NOMO-1 treated with dmso at 0.1 percent for 144 hours (cell line): ENCODE data around the gene MED13.
"Not testable (repeated sequence)": the region's sequence is repeated elsewhere in the genome, so short reads cannot be mapped to it uniquely, and the experiment has no call there.

Experiments used
- DNase-seq: peaks from one replicate; lab custom pipeline; 2025; ENCODE audit not compliant: unreplicated experiment; lab: John Stamatoyannopoulos, UW

Gene MED13

DNA sequence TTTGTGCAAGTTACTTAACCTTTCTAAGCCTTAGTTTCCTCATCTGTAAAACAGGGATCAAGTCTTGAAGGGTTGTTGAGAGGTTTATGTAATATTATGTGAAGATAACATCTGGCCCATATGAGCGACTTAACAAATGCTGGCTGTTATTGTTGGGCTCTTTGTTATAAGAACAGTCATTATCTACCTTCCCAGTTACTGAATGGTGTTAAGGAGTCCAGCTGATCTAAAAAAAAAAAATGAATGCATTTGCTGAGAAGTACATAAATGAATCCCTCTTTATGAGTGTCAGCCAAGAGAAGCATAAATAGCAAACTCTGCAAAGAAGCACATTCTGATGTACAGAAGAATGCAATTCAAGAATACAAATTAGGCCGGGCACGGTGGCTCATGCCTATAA is 24.3 kb upstream of the MED13 start:
- no peak for DNase-seq

DNA sequence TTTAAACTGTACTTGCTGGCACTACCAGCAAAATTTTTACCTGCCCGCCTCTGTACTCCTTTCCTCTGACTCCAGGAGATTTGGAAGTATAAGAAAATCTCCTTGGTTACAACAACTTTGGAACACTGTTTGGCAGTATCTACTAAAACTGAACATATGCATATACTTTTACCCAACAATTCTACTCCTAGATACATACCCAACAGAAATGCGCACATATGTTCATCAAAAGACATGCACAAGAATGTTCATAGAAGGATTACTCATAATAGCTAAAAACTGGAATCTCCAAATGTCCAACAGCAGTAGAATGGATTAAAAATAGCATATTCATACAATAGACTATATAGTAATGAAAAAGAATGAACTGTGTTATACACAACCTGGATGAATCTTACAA is 21.7 kb upstream of the MED13 start:
- no peak for DNase-seq

DNA sequence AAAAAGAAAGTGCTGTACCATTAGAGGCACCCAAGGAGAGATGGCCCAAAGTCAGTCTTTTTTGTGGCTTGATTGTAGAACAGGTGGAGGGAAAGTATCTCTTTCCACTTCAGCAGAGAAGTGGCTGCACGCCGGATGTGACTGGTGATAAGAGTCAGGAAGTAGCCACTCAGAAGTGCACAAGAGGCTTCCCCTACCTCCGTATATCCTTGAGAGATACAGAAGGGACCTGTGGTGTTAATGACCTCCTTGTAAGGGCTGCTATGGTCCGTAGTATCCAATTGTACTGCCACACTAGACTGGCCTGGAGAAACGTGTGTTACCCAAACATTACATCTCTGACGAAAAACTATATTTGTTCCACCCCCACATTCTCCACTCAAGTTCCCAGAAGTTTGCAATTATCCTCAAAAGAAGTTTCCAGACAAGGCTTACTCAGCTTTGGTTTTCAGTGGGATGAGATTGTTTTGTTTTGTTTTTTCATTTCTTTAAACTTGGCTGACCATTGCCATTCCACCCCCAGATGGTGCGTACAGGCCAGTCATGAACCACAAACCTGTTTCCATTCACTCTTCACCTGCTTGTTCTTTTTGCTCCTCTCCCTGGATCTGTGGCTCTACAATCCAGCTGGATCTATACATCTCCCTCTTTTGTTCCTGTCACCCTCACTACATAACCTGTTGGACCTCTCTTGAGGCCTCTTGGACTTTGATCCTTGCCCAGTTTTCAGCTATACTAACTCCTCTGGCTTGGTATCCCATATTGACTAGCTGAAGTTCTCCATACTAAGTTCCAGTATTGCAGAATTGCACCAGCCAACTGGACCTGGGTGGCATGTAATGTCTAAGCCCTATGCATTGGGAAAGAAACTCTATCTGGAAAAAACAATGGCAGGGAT is 20.7 kb upstream of the MED13 start:
- no peak for DNase-seq

DNA sequence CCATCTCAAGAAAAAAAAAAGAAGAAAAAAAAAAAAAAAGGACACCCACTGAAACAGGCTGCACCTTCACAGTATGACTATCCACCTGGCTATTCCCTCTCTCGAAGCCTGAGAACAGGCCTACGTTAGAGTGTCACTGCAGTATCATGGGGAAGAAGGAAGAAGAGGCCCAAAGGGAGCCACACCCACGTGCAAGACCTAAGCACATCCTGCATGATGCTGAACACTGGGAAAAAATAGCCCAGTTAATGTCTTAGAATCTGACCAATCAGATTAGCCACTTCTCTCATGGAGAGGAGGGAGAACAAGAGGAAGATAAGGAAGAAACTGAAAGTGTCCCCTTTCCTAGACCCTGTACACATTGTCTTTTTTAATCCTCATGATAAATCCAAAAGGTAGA is 19.5 kb upstream of the MED13 start:
- no peak for DNase-seq

DNA sequence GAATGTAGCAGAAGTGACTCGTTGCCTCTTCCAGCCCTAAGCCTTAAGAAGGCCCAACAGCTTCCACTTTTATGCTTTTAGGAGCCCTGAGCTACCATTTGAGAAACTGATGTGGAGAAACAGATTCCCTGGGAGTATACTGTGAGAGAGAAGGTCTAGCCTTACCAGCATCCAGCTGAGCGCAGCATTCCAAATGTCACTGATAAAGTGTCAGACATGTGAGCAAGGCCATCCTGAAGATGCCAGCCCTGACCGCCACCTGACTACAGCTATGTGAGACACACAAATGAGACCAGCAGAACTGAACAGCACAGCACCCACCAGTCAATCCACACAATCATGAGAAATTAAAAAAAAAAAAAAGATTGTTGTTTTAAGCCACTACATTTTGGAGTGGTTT is 18.6 kb upstream of the MED13 start:
- DNase-seq, result no peak

DNA sequence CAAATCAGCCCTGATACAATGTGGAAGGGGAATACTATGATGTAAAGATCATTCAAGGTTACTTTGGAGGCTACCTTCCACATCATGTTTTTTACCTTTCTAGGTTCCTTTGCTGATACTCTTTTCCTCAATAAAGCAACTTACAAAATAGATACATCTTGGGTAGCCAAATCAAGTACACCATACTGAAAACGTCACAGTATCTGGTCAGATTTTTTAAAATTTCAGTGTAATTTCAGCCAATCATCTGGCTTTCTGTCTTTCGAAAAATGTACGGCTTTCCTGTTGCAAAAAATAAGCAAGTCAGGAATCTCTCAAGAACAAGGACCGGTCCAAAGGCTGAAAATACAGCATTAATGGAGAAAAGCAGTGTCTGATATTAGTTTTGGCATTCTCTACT is 15.6 kb upstream of the MED13 start:
- no peak for DNase-seq

DNA sequence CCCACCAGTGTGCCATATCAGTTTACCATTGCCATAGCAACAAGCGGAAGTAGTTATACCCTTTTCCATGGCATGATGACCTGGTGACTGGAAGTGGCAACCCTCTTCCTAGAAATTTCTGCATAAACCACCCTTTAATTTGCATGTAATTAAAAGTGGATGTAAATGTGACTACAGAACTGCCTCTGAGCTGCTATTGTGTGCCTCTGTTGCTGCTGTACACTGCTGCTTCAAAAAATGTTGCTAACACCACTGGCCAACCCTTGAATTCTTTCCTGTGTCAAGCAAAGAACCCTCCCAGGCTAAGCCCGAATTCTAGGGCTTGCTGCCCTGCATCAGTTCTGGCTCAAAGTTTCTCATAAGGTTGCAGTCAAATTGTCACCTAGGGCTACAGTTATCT is 12.9 kb upstream of the MED13 start:
- no peak for DNase-seq

DNA sequence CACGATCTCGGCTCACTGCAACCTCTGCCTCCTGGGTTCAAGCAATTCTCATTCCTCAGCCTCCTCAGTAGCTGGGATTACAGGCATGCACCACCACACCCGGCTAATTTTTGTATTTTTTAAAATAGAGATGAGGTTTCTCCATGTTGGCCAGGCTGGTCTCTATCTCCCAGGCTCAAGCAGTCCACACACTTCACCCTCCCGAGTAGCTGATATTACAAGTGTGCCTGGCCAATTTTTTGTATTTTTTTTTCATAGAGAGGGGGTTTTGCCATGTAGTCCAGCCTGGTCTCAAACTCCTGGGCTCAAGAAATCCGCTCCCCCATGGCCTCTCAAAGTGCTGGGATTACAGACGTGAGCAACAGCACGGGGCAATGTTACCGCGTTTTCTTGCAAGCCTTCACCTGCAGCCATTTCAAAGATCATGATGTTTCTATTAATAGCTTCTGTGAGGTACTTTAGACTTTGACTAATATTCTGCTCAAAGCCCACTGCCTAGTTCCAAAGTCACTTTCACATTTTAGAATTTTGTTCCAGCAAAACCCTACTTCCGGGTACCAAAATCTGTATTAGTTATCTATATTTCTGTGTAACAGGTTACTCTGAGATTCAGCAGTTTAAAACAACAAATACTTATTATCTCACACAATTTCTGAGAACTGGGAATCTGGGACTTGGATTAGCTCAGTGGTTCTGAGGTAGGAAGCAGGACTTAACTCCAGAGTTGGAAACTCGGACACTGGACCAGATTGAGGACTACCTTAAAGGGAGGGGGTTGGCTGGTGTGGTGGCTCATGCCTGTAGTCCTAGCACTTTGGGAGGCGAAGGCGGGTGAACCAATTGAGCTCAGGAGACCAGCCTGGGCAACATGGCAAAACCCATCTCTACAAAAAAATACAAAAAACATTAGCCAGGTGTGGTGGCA is 12.0 kb upstream of the MED13 start:
- DNase-seq, result no peak

DNA sequence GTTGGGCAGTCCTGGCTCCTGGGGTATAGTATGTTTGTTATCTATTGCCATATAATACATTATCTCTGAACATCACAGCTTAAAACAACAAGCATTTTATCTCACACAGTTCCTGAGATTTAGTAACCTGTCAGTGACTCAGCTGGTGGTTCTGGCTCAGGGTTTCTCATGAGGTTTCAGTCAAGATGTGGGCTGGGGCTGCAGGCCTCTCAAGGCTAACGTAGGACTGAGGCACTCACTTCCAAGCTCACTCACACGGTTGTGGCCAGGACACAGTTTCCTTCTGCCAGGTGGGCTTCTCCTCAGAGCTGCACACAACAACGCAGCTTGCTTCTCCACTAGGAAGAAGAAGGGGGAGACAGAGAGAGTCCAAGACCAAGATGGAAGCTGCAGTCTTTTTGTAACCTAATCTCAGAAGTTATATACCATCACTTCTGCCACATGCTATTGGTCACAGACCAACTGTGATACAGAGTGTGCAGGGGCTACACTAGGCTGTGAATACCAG is 10.3 kb upstream of the MED13 start:
- DNase-seq, result no peak

DNA sequence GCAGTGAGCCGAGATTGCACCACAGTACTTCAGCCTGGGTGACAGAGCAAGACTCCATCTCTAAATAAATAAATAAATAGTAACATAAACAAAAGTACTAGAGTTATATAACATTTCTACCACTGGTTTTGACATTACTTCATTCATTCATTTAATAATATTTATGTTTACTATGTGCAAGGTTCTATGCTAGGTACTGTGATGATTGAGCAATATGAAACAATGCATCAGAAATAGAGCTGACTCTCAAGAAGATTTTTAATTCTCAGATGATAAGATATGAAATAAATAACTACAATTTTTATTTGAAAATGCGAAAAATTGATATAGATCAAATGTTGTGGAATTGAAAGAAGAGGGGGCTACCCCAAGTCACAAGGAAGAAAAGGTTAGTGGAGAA is 8.9 kb upstream of the MED13 start:
- no peak for DNase-seq

DNA sequence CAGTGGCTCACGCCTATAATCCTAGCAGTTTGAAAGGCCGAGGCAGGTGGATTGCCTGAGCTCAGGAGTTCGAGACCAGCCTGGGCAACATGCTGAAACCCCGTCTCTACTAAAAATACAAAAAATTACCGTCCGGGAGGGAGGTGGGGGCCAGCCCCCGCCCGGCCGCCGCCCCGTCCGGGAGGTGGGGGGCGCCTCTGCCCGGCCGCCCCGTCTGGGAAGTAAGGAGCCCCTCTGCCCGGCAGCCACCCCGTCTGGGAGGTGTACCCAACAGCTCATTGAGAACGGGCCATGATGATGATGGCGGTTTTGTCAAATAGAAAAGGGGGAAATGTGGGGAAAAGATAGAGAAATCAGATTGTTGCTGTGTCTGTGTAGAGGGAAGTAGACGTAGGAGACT is 7.8 kb upstream of the MED13 start:
- DNase-seq, result not testable (repeated sequence)

DNA sequence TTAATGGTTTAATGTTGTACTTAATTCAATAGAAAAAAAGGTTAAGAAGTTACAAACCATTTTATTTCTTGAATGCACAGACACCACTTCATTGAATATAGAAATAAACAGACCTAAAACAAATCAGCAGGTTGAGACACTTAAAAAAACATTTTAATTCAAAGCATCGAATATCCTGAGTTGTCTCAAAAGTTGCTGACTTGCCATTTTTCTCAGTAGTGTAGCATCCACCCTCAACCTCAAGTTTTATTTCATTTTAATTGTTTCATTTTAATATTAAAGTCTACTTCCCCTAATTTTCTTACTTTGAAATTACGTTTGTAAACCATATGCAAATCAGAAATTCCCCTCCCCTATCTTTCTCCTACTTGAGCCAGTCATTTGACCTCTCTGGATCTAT is 5.8 kb upstream of the MED13 start:
- DNase-seq, result no peak

DNA sequence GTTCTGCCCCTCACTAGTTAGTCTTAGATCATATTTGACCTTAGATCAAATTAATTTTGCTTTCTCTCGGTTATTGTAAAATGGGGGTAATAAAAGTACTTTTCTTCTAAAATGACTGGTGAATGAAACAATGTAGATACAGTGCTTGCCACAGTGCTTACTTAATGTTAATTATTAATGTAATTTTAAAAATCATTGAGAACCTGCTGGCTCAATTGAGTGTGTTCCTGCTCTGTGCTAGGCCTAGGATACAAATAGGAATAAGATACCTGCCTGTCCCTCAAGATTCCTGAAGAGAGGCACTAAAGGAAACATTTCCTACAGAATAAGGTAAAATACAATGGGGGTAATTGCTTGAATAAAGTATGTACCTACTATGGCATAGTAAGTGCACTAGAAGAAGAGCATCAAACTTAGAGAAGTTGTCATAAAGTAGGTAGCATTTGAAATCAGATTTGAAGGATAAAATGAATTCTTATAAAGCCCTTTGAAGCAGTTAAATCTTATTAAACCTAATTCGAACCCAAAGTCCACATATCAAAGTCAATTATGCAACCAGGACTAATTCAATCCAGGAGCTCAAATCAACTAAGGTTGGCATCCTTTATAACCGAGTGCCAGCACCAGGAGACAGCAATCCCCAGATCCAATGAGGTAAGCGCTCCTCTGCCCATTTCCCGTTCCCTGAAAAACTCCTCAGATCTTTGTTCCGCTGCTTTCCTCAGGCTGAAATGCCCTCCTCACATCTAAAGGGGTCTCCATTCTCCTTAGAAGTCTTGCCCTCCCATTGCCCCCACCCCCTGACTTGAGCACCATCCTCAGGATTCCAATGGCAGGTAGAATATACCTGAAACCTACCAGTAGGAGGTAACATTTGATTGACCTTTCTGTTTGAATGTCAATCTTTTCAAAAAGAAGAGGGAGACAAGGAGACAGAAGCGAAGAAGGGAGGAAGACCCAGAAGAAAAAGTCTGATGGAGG is 2.4 kb upstream of the MED13 start:
- DNase-seq, result no peak

DNA sequence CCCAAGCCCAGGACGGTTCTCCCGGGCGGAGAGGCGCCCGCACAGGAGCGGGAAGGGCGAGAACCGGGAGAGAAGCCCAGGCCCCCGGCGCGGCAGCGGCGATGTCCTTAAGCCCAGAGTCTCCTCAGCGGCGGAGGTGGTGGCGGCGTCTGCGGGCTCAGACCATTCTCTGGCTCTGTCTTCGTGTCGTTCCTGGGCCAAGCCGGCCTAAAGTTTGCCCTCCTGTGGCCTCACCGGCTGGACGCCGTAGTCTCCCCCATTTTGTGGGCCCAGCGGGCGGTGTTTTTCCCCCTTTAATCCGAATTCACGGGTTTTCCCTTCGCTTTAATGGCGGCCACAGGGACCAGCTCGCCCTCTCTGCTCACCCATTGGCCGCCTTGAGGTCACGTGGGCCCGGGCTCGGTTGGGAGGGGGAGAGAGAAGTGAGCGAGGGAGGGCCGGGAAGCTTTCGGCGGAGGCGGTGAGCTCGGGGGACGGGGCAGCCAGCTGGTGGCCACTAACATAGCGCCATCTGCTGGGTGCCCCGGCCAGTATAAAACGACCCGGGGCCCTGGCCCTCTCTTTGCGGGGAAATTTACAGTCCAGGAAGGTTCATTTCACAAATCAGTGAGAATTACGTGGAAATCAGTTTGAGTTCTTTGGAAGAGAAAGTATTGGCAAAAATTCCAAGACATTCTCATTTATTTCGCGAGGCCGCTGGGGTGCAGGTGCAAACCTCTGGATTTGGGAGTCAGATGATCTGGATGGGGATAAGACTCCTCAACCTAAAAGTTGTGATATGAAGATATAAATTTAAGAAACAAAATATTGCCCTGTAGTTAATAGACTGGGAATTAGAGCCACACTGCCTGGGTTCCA is 762 bp upstream of the MED13 start:
- DNase-seq, result peak; percentile 96

DNA sequence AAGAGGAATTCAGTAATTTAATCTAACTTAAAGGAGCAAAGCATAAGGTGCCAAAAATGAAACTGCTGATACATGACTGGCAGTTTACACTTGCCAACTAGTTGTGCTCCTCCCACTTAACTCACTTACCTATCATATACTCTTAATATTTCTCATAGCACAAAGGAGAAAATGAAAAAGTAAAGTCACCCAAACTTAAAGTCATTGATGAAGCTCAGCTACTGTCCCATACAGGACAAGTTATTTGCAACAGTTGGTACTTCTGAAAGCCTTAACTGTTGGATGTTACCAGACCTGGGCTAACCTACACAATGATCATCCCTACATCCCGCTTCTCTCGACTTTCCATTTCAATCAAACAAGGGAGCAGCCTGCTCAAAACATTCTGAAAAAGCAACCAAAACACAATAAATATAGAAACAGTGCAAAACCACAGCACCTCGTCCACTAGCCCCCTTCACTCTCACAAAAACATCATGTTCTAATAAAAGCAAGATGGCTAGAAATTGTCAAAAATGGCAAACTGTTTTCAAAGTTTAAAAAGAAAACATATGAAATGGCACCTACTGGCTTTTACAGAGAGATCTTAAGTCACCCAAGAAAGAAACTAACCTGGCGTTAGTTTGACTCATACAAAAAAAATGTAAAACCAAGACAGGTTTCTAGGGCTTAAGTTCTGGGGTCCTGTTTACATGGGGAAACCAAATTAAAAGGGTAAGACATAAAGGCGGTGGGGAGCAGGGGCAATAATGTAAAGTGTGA is 868 bp downstream of the MED13 start:
- DNase-seq, result no peak

DNA sequence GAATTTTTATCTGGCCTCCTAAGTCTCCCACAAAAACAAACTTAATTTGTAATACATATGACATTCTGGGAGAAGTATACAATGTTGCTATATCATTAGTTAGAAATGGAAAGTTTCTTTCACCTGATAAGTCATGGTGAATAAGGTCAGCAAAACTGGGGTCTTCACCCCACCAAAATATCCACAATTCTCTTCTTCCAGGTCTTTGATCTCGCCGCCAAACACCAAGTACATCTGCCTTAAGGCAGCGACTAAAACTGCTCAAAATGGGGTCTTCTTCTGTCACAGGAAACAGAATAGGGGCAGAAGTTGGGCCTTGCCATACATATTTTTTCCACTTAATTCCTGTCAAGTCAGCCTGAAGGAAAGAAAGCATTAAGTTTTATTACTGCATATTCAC is 2.1 kb downstream of the MED13 start:
- no peak for DNase-seq

DNA sequence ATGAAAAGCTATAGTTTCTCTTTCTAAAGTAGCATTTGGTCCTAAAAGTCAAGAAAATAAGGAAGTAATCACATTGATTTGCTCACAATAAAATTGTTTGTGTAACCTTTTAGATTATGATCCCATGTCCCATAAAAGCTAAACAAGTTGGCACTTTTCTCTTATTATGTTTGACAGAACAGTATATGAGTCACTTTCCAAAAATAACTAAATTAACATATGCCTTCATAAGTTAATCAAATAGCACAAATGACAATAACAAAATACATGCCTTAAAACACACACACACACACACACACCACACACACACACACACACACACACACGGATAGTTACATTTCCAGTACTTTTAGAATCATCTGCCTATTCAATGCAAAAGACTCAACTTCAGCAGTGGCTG is 2.8 kb downstream of the MED13 start:
- DNase-seq, result no peak

DNA sequence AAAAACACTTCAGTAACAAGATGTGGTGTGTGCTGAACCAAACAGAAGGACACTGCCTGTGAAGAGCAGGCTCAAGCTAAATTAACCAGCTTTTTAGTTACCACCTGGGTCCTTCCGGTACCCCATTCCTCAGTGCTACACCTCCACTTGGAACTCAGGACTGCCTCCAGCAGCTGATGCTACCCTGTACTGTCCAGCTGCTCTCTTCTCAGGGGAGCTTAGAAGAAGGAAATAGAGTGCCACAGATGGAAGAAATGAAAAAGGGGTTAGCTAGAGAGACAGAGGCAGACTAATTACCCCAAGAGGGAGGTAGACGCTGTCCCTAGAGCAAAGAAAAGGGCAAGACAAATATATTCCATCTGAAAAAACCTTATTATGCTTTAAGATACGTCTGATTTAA is 5.7 kb downstream of the MED13 start:
- no peak for DNase-seq

DNA sequence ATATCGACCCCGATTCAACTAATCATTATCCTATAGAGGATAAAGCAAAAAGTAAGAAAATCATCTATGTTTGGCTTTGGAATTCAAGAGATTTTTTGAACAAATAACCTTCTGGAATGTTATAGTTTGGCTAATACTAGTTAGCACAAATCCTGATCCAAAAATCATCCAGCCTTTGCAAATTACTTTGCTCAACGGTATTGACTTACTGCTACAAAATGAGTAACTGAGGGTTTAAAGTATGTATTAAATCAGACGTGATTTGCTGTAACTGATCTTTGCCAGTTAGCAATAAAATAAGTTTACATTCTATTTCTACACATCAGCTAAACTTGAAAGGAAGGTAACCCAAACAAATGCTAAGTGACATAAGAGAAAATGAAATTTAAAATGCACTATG is 6.5 kb downstream of the MED13 start:
- DNase-seq, result no peak
